ENCODE results near the gene SMIM5. TPM values are rescaled to one million over a fixed set of nuclear protein-coding genes. Genes with fewer than 3 reads are reported as not detected.

The SMIM5 gene
- polyA plus RNA-seq, 1 experiment, result not detected

DNA sequence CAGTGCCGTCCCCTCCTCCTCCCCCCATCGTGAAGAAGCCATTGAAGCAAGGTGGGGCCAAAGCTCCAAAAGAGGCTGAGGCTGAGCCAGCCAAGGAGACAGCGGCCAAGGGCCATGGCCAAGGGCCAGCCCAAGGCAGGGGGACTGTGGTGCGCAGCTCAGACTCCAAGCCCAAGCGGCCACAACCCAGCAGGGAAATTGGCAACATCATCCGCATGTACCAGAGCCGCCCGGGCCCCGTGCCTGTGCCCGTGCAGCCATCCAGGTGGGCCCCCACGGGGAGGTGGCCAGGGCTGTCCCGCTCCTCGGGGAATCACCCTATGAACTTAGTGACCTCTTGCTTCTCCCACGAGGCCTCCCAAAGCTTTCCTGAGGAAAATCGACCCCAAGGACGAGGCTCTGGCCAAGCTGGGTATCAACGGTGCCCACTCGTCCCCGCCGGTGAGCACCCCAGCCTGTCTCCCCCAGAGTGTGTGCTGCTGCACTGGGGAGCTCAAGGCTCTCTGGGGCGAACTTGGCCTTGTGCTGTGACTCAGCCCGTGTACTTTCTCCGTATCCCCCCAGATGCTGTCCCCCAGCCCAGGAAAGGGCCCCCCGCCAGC lies 16.6 kb upstream of the SMIM5 start:
- Histone ChIP-seq H3K36me3 (ENCODE audit: control insufficient read depth, insufficient read depth, low read length) (no peaks in the 10 kb centered on the region), H3K4me3 (ENCODE audit: low read depth, low read length) (no peak overlapping the region), H3K27me3 (ENCODE audit: control insufficient read depth, insufficient read depth, low read length) (no peaks in the 10 kb centered on the region; the same call in 1 of the 2 replicates)
- no peak for DNase-seq (ENCODE audit: low read depth)
- ChIA-PET CTCF (interaction anchor here (1.0 to 5.7 kb wide), 5 partner anchors 14 to 133 kb away, joined by 3 to 37 read pairs (median 19); partner anchors contain the start of gene SMIM5), POLR2A (no interaction called here)
- TF ChIP-seq, protein P1, sequence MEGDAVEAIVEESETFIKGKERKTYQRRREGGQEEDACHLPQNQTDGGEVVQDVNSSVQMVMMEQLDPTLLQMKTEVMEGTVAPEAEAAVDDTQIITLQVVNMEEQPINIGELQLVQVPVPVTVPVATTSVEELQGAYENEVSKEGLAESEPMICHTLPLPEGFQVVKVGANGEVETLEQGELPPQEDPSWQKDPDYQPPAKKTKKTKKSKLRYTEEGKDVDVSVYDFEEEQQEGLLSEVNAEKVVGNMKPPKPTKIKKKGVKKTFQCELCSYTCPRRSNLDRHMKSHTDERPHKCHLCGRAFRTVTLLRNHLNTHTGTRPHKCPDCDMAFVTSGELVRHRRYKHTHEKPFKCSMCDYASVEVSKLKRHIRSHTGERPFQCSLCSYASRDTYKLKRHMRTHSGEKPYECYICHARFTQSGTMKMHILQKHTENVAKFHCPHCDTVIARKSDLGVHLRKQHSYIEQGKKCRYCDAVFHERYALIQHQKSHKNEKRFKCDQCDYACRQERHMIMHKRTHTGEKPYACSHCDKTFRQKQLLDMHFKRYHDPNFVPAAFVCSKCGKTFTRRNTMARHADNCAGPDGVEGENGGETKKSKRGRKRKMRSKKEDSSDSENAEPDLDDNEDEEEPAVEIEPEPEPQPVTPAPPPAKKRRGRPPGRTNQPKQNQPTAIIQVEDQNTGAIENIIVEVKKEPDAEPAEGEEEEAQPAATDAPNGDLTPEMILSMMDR (IDR thresholded peaks at IDR 0.05; ENCODE audit: insufficient read depth, low read depth, low read length), result no peak

DNA sequence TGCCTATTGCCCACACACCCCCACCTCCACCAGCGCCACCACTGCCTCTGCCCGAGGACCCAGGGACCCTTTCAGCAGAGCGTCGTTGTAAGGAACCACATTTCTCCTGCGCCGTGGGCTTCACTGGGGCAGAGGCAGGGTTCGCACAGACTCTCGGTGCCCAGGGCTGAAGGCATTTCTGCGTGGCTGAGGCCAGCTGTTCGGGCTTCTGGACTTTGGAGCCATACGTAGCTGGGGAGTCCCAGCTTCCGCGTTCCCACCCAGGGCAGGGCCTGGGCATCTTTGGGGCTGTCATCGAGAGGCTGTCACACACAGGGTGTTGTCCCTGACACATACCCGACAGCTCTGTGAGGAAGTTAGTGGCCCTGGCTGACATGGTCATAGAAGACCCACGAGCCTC lies 16.0 kb upstream of the SMIM5 start:
- no peaks in the 10 kb centered on the region; the same call in 1 of the 2 replicates for H3K27me3 ChIP-seq (ENCODE audit: control insufficient read depth, insufficient read depth, low read length)
- DNase-seq (ENCODE audit: low read depth), result no peak
- no peak overlapping the region for H3K4me3 ChIP-seq (ENCODE audit: low read depth, low read length)
- TF ChIP-seq, protein P1 (IDR thresholded peaks at IDR 0.05; ENCODE audit: insufficient read depth, low read depth, low read length), result no peak
- POLR2A ChIA-PET, result no interaction called here
- H3K36me3 ChIP-seq (ENCODE audit: control insufficient read depth, insufficient read depth, low read length), result no peaks in the 10 kb centered on the region
- CTCF ChIA-PET, result interaction anchor here (1.0 to 5.7 kb wide), 5 partner anchors 13 to 133 kb away, joined by 3 to 37 read pairs (median 19); partner anchors contain the start of gene SMIM5

DNA sequence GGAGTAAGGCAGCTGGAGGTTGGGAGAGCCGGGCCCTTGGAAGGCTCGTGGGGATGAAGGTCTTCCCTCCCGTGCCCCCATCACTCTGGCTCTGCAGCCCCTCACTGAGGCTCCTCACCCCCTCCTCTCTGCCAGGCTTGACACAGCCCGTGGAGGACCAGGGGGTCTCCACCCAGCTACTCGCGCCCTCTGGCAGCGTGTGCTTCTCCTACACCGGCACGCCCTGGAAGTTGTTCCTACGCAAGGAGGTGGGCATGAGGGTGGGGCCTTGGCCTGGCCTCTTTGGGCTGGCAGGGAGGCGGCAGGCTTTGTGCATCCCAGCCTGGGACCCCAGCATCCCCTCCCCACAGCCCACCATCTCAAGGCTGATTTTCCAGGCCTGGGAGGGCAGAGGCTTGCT lies 15.6 kb upstream of the SMIM5 start:
- TF ChIP-seq, protein P1 (IDR thresholded peaks at IDR 0.05; ENCODE audit: insufficient read depth, low read depth, low read length), result no peak
- Histone ChIP-seq H3K36me3 (ENCODE audit: control insufficient read depth, insufficient read depth, low read length) (no peaks in the 10 kb centered on the region), H3K4me3 (ENCODE audit: low read depth, low read length) (no peak overlapping the region), H3K27me3 (ENCODE audit: control insufficient read depth, insufficient read depth, low read length) (no peaks in the 10 kb centered on the region; the same call in 1 of the 2 replicates)
- ChIA-PET POLR2A (no interaction called here), CTCF (interaction anchor here (3.3 to 5.7 kb wide), 3 partner anchors 15 to 132 kb away, joined by 19 to 37 read pairs (median 31); partner anchors contain the start of gene SMIM5)
- no peak for DNase-seq (ENCODE audit: low read depth)

DNA sequence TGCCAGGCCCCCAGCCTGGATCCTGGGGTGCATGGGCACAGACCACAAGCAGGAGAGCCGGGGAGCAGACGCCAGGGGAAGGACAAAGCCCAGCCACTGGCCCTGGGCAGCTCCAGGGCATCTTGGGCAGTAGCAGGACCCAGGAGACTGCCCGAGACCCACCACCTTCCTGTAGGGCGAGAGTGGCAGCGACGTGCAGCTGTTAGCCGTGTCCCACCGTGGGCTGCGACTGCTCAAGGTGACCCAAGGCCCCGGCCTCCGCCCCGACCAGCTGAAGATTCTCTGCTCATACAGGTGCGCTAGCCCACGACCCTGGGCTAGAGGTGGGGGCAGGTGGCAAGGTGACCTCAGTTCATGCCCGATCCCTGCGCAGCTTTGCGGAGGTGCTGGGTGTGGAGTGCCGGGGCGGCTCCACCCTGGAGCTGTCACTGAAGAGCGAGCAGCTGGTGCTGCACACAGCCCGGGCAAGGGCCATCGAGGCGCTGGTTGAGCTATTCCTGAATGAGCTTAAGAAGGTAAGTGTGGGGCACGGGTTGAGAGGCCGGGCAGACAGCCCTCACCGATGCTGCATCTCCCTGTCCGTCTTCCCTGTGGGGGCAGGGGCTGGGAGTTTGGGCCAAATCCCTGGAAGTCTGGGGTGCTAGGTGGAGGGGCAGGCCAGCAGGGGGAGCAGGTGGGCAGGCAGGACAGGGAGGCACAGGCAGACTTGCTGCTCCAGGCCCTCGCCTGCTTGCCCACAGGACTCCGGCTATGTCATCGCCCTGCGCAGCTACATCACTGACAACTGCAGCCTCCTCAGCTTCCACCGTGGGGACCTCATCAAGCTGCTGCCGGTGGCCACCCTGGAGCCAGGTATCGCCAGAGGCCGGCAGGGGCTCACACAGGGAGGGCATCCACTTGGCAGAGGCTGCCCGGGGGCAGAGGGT lies 13.5 kb upstream of the SMIM5 start:
- Histone ChIP-seq H3K27me3 (ENCODE audit: control insufficient read depth, insufficient read depth, low read length) (no peaks in the 10 kb centered on the region; the same call in 1 of the 2 replicates), H3K4me3 (ENCODE audit: low read depth, low read length) (no peak overlapping the region), H3K36me3 (ENCODE audit: control insufficient read depth, insufficient read depth, low read length) (no peaks in the 10 kb centered on the region)
- ChIA-PET CTCF (interaction anchor here (0.6 to 21.7 kb wide), 7 partner anchors 10 to 204 kb away, joined by 3 to 502 read pairs (median 7); partner anchors contain the start of gene SMIM5), POLR2A (no interaction called here)
- TF ChIP-seq, protein P1 (IDR thresholded peaks at IDR 0.05; ENCODE audit: insufficient read depth, low read depth, low read length), result peak; percentile 63
- no peak for DNase-seq (ENCODE audit: low read depth)

- Histone ChIP-seq H3K27me3 (ENCODE audit: control insufficient read depth, insufficient read depth, low read length) (no peaks in the 10 kb centered on the region; the same call in 1 of the 2 replicates), H3K4me3 (ENCODE audit: low read depth, low read length) (no peak overlapping the region), H3K36me3 (ENCODE audit: control insufficient read depth, insufficient read depth, low read length) (no peaks in the 10 kb centered on the region)
- DNase-seq (ENCODE audit: low read depth), result no peak
- TF ChIP-seq, protein P1 (IDR thresholded peaks at IDR 0.05; ENCODE audit: insufficient read depth, low read depth, low read length), result no peak
- CTCF ChIA-PET, result interaction anchor here (0.9 to 21.7 kb wide), 4 partner anchors 12 to 127 kb away, joined by 3 to 502 read pairs (median 20); partner anchors contain the start of gene SMIM5
- POLR2A ChIA-PET, result no interaction called here
Observed at GRCh38 chr17:75621489-75621888, 11.7 kb upstream of the SMIM5 start.
